Right lobe of liver (tissue), 4 donors: ENCODE data around the gene NOTCH1.

Experiments used
- CTCF ChIP-seq, 4 donors: fragments of 200-600 bp in 3 of 4; fragments of 450-650 bp in 1 of 4; IDR thresholded peaks; one replicate each; pipeline versions ENCODE4 v1.5.1 to v1.8.0; 2016 to 2022; ENCODE audit warnings: antibody characterized with exemption in 4 of 4, mild to moderate bottlenecking in 2 of 4
- POLR2A ChIP-seq: fragments of 450-650 bp; IDR thresholded peaks from one replicate; pipeline ENCODE4 v1.6.1; 2017; ENCODE audit warnings: antibody characterized with exemption, mild to moderate bottlenecking
- donor health status: DM: no; HTN: no; CAD: no.
- donor health status: DM: no; HTN: no; CAD: no.
- donor health status: DM: no; HTN: yes; CAD: no.

- no peak for TF ChIP-seq POLR2A
- no peak for TF ChIP-seq CTCF (IDR thresholded peaks at IDR 0.05)
Measured at GRCh38 chr9:136572828-136573625, 27.2 kb upstream of the NOTCH1 start.
